Middle frontal gyrus (tissue), 1 donor: ENCODE results near the gene MARF1.
"Not testable (repeated sequence)": the region's sequence is repeated elsewhere in the genome, so short reads cannot be mapped to it uniquely, and the experiment has no call there.

ENCODE experiments used
- DNase-seq: peaks from one replicate; pipeline ENCODE4 v3.0.0-alpha.2; 2015; ENCODE audit warnings: low spot score; ENCODE audit errors: extremely low spot score

The MARF1 gene, protein sequence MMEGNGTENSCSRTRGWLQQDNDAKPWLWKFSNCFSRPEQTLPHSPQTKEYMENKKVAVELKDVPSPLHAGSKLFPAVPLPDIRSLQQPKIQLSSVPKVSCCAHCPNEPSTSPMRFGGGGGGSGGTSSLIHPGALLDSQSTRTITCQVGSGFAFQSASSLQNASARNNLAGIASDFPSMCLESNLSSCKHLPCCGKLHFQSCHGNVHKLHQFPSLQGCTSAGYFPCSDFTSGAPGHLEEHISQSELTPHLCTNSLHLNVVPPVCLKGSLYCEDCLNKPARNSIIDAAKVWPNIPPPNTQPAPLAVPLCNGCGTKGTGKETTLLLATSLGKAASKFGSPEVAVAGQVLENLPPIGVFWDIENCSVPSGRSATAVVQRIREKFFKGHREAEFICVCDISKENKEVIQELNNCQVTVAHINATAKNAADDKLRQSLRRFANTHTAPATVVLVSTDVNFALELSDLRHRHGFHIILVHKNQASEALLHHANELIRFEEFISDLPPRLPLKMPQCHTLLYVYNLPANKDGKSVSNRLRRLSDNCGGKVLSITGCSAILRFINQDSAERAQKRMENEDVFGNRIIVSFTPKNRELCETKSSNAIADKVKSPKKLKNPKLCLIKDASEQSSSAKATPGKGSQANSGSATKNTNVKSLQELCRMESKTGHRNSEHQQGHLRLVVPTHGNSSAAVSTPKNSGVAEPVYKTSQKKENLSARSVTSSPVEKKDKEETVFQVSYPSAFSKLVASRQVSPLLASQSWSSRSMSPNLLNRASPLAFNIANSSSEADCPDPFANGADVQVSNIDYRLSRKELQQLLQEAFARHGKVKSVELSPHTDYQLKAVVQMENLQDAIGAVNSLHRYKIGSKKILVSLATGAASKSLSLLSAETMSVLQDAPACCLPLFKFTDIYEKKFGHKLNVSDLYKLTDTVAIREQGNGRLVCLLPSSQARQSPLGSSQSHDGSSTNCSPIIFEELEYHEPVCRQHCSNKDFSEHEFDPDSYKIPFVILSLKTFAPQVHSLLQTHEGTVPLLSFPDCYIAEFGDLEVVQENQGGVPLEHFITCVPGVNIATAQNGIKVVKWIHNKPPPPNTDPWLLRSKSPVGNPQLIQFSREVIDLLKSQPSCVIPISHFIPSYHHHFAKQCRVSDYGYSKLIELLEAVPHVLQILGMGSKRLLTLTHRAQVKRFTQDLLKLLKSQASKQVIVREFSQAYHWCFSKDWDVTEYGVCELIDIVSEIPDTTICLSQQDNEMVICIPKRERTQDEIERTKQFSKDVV (N-terminal part only)

DNA sequence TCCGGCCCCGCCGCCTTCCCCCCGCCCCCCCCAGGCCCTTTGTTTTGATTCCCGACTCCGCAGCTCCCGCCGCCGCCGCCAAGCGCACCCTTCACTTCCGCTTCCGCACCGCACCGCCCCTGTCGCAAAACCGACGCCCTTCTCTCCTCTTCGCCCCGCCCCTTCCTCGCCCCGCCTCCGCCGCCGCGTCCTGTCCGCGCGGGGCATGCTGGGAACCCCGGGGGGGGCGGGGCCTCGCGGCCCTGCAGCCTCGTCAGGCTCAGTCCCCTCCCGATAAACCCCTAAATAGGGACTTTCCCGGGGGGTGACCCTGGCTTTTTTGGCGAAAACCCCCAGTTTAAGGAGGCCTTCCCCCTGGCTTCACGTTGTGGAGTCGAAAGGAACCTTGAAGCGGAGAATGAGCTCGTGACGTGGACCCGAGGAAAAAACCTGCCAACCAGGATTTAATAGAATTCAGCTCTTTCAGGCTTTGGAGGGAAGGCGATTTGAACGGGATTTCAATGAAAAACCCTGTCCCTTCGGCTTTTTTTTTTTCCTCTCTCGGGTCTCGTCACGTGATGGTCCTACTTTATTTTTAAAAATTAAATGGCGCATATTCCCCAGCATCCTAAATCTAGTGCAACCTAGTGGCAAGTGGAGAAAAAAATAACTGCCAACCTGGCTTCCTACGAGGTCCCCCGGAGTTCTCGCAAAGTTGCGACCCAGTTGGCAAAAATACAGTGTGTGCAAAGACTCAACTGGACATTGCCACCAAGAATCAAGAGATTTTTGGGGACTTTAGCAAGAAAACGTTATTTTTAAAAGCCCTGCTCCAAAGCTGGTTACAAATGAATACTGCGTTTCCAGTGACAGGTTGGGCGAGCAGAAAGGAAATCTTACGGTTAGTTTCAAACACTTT lies at the start of gene MARF1:
MARF1 (minus strand) TSS at position 107 of the 898 bp plus-strand sequence. CDS start 3,921 bp downstream, outside the sequence.
- peak; percentile 90 for DNase-seq

DNA sequence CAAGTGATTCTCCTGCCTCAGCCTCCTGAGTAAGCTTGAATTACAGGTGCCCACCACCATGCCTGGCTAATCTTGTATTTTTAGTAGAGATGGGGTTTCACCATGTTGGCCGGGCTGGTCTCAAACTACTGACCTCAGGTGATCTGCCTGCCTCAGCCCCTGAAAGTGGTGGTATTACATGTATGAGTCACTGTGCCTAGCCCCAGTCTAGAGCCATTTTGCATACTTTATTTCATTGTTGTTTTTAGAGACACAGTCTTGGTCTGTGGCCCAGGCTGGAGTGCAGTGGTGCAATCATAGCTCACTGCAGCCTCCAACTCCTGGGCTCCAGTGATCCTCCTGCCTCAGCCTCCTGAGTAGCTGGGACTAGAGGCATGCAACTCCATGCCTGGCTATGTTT lies 49.6 kb upstream of the MARF1 start:
- DNase-seq, result not testable (repeated sequence)

- DNase-seq, result no peak
Measured at GRCh38 chr16:15691046-15691445, 48.1 kb upstream of the MARF1 start.

- DNase-seq, result no peak
Measured at GRCh38 chr16:15690296-15690695, 47.3 kb upstream of the MARF1 start.

- no peak for DNase-seq
Measured at GRCh38 chr16:15689290-15689689, 46.3 kb upstream of the MARF1 start.

DNA sequence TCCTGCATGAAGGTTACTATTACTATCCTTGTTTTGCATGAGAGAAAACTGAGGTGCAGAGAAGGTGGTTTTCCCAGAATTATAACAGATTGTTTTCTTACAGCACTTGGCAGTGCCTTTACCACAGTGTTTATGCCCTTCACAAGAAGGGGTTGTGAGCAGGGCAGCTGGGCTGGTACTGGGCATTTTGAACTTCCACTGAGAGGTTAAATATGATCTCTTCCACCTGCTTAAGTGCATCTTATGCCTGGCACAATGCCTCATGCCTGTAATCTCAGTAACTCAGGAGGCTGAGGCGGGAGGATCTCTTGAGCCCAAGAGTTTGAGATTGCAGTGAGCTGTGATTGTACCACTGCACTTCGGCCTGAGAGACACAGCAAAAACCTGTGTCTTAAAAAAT lies 43.3 kb upstream of the MARF1 start:
- no peak for DNase-seq

GRCh38 chr16:15682105-15682570 lies 39.2 kb upstream of the MARF1 start:
- no peak for DNase-seq

- no peak for DNase-seq
Measured at GRCh38 chr16:15677447-15677846, 34.5 kb upstream of the MARF1 start.

GRCh38 chr16:15676506-15676905 lies 33.6 kb upstream of the MARF1 start:
- DNase-seq, result no peak

DNA sequence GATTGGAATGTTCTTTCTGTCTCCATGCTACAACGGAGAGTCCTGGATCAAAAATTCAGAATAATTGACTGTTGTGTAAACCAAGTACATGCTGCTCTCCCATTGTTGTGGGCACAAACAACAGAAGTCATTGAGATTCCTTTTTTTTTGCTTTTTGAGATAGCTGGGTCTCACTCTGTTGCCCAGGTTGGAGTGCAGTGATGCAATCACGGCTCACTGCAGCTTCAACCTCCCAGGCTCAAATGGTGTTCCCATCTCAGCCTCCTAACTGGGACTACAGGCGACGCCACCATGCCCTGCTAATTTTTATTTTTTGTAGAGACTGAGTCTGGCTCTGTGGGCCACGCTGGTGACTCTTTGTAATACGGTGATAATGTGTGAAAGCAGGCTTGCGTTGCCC lies 31.6 kb upstream of the MARF1 start:
- no peak for DNase-seq

GRCh38 chr16:15672514-15673167 lies 29.7 kb upstream of the MARF1 start:
- peak; percentile 77 for DNase-seq

- DNase-seq, result not testable (repeated sequence)
Measured at GRCh38 chr16:15672127-15672513, 29.2 kb upstream of the MARF1 start.

DNA sequence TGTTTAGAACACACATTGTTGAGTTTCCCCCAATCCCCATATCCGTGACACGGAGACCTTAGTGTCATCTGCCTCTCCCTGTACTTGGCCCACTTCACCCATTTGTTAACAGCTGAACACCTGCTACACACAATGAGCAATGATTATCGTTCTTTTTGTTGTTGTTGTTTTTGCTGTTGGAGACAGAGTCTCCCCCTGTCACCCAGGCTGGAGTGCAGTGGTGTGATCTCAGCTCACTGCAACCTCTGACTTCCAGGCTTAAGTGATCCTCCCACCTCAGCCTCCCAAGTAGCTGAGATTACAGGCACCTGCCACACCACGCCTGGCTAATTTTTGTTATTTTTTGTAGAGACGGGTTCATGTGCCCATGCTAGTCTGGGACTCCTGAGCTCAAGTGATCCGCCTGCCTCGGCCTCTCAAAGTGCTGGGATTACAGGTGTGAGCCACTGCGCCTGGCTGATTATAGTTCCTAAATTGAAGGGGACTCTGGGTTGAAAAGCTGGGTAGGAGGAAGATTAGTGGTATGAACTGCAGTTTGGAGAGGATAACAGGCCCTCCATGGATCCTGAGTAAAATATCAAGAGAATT lies 28.7 kb upstream of the MARF1 start:
- DNase-seq, result no peak

DNA sequence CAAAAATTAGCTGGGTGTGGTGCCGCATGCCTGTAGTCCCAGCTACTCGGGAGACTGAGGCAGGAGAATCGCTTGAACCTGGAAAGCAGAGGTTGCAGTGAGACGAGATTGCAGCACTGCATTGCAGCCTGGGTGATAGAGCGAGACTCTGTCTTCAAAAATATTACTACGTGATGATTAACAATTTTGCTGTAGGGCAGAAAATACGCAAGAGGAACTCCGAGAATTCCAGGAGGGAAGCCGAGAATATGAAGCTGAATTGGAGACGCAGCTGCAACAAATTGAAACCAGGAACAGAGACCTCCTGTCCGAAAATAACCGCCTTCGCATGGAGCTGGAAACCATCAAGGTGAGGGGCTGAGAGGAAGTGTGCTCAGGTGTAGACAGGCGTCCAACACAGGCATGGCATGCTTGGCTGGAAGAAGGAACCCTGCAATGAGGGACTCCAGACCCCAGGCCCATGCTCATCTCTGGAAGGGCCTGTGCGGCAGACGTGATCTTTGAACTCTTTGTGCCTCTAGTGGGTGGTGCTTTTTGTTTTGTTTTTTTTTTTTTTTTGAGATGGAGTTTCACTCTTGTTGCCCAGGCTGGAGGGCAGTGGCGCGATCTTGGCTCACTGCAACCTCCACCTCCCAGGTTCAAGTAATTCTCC lies 24.3 kb upstream of the MARF1 start:
- no peak for DNase-seq

- DNase-seq, result no peak
Measured at GRCh38 chr16:15665107-15665506, 22.2 kb upstream of the MARF1 start.

- DNase-seq, result no peak
Measured at GRCh38 chr16:15660203-15660601, 17.2 kb upstream of the MARF1 start.

- DNase-seq, result no peak
Measured at GRCh38 chr16:15658556-15658955, 15.6 kb upstream of the MARF1 start.

DNA sequence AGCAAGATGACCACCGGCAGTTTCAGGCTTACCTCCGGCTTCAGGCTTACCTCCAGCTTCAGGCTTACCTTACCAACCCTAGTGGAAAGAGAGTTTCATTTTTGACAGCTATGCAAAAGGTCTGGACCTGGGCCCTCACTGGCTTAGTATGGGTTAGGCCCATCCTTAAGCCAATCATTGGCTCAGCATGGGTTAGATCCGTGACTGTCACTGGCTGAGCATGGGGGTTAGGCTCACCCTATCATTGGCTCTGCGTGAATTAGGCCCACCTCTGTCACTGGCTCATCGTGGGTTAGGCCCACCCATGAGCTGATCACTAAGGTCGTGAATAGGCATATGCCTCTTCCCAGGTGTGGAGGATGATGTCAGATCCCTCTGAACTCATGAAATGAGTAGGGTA lies 15.2 kb upstream of the MARF1 start:
- DNase-seq, result no peak

DNA sequence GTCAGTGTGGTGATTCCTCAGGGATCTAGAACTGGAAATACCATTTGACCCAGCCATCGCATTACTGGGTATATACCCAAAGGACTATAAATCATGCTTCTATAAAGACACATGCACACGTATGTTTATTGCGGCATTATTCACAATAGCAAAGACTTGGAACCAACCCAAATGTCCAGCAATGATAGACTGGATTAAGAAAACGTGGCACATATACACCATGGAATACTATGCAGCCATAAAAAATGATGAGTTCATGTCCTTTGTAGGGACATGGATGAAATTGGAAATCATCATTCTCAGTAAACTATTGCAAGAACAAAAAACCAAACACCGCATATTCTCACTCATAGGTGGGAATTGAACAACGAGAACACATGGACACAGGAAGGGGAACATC lies 12.6 kb upstream of the MARF1 start:
- DNase-seq, result not testable (repeated sequence)
